HG03108 (cell line): ENCODE measurements around the gene RABGGTB.
"Not testable (repeated sequence)": the region's sequence is repeated elsewhere in the genome, so short reads cannot be mapped to it uniquely, and the experiment has no call there.

Source experiments
- ATAC-seq: cut with Tn5 transposase; IDR thresholded peaks from one replicate; pipeline ENCODE4 v1.9.1; 2021; ENCODE audit warnings: moderate library complexity; ENCODE audit not compliant: unreplicated experiment

Gene RABGGTB

GRCh38 chr1:75795703-75796193, 9.7 kb downstream of the RABGGTB start:
- no peak for ATAC-seq

- ATAC-seq: no peak
These were observed 10.6 kb downstream of the RABGGTB start, which contains the start of gene MSH4 for GRCh38 chr1:75796376-75797272. TSS of gene MSH4 (plus strand) at chr1:75796882. CDS start at chr1:75796986, 104 bp downstream.

- no peak for ATAC-seq
These were observed 11.2 kb downstream of the RABGGTB start for GRCh38 chr1:75797273-75797588.

GRCh38 chr1:75797606-75798216, 11.7 kb downstream of the RABGGTB start:
- no peak for ATAC-seq

- not testable (repeated sequence) for ATAC-seq
These were observed 15.4 kb downstream of the RABGGTB start for GRCh38 chr1:75801480-75801879.

- no peak for ATAC-seq
These were observed 22.9 kb downstream of the RABGGTB start for GRCh38 chr1:75808921-75809320.

- ATAC-seq: not testable (repeated sequence)
These were observed 24.1 kb downstream of the RABGGTB start for GRCh38 chr1:75810113-75810512.

- ATAC-seq: no peak
These were observed 25.3 kb downstream of the RABGGTB start for GRCh38 chr1:75811211-75811981.

GRCh38 chr1:75812065-75812464, 26.0 kb downstream of the RABGGTB start:
- no peak for ATAC-seq

- ATAC-seq: not testable (repeated sequence)
These were observed 37.5 kb downstream of the RABGGTB start for GRCh38 chr1:75823596-75823995.

- no peak for ATAC-seq
These were observed 50.6 kb downstream of the RABGGTB start for GRCh38 chr1:75836528-75837100.

- no peak for ATAC-seq
These were observed 52.0 kb downstream of the RABGGTB start for GRCh38 chr1:75838079-75838478.

GRCh38 chr1:75841421-75841820, 55.4 kb downstream of the RABGGTB start:
- no peak for ATAC-seq
